Endothelial cell of umbilical vein (primary cell): ENCODE data around the gene RRAGB.

Source experiments
- EZH2 ChIP-seq: IDR thresholded peaks from 2 replicates; pipeline ENCODE4 v1.6.1; 2012; ENCODE audit warnings: borderline replicate concordance, low read depth, mild to moderate bottlenecking, moderate library complexity, low read length, inconsistent platforms; ENCODE audit not compliant: severe bottlenecking
- FOS ChIP-seq: IDR thresholded peaks from 2 replicates; pipeline ENCODE4 v1.6.1; 2011; ENCODE audit warnings: mild to moderate bottlenecking, low read length, moderate library complexity, borderline replicate concordance; ENCODE audit not compliant: insufficient read depth
- GATA2 ChIP-seq: IDR thresholded peaks from 2 replicates; pipeline ENCODE4 v1.7.0; 2011; ENCODE audit warnings: low read depth, mild to moderate bottlenecking, moderate library complexity, mixed read lengths, low read length; ENCODE audit not compliant: insufficient read length, insufficient read depth
- POLR2AphosphoS5 ChIP-seq: IDR thresholded peaks from 2 replicates; pipeline ENCODE4 v1.6.1; 2012; ENCODE audit warnings: low read depth, mild to moderate bottlenecking, control low read depth, low read length, moderate library complexity; ENCODE audit not compliant: insufficient read depth
- TF ChIP-seq, protein P1 (sequence below), 2 donors: IDR thresholded peaks; 1 replicate in 1 of 2; 2 replicates in 1 of 2; pipeline ENCODE4 v1.5.1; 2011; ENCODE audit warnings: low read length in 2 of 2, mild to moderate bottlenecking in 2 of 2, moderate library complexity in 2 of 2, control low read depth in 1 of 2, inconsistent platforms in 1 of 2, low read depth in 1 of 2; ENCODE audit not compliant: insufficient read depth in 1 of 2; ENCODE audit errors: extremely low read depth in 1 of 2

DNA sequence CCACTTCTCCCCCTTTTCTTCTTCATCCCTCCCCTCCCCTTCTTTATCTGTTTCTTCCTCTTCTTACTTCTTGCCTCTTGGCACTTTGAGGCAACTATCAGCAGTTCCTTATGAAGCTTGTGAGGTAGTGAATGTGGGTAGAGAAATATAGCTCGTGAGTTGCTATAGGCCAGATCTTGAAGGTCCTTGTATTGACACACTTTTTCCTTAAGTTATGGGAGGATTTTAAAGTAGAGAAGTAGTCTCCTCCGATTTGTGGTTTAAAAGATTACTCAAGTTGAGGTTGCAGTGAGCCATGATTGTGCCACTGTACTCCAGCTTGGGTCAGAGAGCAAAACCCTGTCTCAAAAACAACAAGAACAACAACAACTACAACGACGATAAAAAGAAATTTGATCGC lies 3.4 kb upstream of the RRAGB start:
- no peak for TF ChIP-seq POLR2AphosphoS5
- TF ChIP-seq, protein P1, sequence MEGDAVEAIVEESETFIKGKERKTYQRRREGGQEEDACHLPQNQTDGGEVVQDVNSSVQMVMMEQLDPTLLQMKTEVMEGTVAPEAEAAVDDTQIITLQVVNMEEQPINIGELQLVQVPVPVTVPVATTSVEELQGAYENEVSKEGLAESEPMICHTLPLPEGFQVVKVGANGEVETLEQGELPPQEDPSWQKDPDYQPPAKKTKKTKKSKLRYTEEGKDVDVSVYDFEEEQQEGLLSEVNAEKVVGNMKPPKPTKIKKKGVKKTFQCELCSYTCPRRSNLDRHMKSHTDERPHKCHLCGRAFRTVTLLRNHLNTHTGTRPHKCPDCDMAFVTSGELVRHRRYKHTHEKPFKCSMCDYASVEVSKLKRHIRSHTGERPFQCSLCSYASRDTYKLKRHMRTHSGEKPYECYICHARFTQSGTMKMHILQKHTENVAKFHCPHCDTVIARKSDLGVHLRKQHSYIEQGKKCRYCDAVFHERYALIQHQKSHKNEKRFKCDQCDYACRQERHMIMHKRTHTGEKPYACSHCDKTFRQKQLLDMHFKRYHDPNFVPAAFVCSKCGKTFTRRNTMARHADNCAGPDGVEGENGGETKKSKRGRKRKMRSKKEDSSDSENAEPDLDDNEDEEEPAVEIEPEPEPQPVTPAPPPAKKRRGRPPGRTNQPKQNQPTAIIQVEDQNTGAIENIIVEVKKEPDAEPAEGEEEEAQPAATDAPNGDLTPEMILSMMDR (IDR thresholded peaks at IDR 0.05; ENCODE audit: extremely low read depth in 1 of 2, insufficient read depth in 1 of 2, low read depth in 1 of 2, low read length in 2 of 2): no peak
- no peak for TF ChIP-seq FOS
- TF ChIP-seq EZH2: no peak
- no peak for TF ChIP-seq GATA2
